GM19035 (cell line): Measurements from ENCODE around the gene TMEM31.
"Not testable (repeated sequence)": the region's sequence is repeated elsewhere in the genome, so short reads cannot be mapped to it uniquely, and the experiment has no call there.

Source experiments
- ATAC-seq: cut with Tn5 transposase; IDR thresholded peaks from one replicate; pipeline ENCODE4 v1.9.1; 2021; ENCODE audit not compliant: unreplicated experiment

Gene TMEM31

DNA sequence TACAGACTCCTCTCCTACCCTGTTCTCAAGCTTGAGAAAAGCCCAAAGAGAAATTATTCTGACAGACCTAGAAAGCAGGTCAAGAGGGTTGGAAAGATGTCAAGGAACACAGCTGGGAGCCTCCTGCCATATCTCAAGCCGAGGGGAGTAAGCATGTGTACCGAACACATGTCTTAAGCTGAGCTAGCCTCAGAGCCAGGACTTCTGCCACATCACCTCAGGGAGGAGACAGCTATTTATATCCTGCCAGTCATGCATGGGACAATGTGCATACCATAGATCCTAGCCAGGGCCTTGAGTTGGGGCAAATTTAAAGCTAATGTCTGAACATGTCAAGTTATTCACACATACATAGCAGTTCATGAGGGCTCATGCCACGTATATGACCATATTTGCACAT is 11.8 kb downstream of the TMEM31 start:
- ATAC-seq = no peak

DNA sequence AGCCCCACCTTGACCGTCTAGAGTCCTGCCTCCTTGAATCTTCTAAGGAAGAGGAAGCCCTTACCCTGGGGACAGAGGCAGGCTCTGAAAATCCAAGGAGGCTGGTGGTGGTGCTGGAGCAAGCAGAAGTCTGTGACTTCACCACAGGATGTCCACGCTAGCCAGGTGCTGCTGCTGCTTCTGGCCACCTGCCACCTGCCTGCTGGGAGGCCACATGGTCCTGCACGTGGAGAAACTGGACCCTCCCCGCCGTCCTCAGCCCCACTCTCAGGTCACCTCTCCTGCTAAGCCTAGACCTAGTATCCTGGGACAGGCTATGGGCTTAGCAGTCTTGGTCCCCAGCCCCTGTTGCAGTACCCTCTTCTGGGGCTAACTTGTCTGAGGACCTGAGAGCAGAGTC is 15.8 kb downstream of the TMEM31 start:
- no peak for ATAC-seq

DNA sequence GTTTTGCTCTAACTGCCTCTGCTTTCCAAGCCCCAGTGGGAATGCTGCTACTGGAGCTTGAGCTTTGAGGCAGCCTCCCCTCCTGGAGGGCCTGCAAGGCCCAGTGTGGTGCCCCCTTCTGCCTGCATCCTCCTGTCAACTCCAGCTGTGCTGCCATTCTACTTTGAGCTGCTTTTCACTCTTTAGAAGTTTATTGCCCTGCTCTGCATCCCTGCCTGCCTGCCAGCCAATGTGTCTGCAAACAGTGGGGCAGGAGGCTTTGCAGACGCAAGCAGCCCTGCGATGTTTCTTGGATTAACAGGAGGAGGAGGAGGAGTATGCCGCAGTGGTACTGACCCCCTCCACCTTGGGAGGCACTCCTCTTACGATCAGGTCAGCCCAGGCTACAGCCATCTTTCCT is 16.4 kb downstream of the TMEM31 start:
- ATAC-seq = no peak

DNA sequence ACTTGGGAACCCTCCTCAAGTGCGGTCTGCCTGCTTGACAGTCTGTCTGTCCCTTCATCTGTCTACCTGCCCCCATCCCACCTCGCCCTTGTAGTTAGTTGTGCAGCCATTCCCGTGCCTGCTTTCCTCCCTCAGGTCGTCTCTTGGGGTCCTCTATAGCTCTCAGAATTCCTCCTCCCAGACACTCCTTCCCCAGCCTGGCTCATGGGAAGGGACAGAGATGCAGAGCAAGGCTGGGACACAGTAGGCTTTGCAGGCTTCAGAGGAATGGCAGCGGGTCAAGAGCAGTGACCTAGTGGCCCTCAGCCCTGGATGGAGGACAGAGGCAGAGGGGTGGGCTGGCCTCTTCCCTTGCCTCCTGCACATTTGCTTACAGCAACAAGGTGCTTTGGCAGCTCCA is 18.3 kb downstream of the TMEM31 start:
- ATAC-seq = no peak

DNA sequence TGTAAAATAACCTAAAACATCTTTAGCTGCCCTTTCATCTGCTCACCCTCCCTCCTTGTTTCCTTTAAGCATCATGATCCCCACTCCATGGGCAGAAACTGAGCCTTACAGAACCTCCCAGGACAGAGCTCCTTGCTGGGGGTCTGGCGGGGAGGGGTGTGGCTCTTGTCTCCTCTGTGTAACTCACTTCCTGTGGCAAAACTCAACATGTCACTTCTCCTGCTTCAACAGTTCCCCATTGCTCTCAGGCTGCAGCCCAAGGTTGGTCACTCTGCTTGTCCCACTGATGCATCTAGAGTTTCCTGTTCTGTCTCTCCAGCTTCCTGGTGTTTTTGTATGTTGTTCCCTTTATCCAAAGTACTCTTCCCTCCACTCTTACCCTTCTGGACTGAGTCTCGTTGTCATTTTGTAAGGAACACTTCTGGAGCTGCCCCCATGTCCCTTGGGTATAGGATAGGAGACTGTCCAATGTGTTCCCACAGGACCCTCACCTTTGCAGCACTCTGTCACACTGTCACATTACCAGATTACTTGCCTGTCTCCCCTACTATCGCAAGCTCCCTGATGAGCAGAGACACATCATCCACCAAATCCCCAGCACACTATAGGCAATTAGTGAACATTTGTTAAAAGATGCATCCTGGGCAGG is 19.6 kb downstream of the TMEM31 start:
- no peak for ATAC-seq

DNA sequence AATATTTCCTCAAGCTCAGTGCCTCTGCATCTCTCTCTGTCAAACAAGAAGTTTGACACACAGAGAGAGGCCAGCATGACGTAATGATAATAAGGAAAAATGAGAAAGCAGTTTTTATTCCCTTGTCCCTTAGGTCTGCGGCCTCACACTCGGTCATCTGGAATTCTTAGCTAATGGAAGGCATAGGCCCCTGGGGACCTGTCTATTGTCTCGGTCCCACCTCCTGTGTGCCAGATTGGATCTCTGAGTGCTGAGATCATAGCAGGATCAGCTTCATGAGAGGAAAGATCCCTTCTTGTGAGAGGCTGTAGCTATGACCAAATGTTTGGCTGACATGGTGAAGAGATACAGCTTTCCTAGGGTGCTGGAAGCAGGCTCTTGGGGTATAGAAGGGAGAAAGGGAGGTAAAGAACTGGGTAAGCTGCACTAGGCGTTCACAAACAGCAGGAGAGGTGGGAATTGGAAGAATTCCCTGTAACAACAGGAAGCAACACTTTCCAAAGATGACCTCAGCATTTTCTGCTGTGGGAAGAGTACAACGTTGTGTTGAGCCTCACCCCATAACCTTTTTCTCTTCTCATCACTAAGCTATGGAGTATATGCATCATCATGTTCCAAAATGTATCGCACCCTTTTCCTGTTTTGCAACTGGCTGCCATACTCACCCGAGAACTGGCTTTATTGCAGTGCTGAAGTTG is 20.2 kb downstream of the TMEM31 start:
- no peak for ATAC-seq

DNA sequence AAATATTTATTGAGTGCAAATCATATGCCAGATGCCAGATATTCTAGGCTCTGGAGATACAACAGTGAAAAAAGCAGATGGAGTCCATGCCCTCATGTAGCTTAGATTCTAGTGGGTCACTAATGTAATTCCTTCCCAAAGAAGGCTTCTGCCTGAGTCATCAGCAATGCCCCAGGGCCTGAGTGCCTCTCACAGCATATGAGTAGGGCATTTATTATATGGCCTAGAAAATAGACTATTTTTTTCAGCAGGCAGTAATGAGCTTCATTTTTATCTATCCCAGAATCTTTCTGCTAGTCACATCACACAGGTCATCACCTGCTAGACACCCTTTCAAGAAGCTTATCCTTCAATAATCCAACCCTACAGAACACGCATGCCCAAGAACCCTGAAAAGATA is 22.3 kb downstream of the TMEM31 start:
- no peak for ATAC-seq

DNA sequence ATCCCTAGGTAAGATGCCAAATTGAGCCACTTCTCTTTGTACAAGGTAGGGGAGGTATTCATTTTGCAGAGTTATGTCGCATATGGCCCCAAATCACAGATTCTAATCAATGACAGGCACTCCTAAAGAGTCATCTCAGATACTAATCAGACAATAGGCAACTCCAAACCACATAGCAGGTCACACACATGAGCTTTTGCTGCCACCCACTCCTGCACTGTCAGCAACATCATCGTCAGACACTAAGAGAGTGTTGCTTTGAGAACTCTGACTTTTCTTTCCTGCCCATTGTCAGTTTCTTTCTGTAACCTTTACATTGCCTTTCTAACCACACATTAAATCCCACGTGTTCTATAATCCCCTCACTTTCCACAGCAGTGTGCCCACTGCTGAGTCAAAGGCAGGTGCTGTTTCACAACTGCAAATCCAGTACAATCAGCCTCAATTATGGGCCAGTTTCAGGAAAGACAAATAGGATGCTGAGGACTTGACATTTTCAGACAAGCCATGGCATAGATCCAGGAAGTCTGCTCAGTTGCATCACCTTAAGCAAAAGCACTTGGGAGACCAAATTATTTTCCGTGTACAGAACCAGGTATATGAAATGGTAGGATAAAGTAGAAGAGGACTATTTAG is 23.5 kb downstream of the TMEM31 start:
- ATAC-seq = no peak

DNA sequence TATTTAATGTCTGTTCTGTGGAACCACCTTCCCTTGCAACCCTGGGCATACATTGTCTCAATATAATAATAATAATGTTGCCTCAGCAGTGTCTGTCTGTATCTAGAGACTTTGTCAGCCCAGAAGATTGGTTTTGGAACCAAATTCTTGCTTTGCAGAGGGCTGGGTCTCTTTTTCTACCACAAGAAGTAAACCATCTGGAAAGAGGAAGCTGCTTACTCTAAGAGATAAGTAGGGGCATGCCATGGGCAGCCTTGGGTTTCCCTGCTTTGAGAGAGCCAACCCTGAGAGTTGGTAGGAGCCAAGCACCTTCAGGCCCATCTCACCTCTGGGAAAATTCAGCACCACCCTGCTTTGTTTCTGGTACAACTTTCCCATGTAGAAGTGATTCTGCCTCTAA is 27.0 kb downstream of the TMEM31 start:
- no peak for ATAC-seq

DNA sequence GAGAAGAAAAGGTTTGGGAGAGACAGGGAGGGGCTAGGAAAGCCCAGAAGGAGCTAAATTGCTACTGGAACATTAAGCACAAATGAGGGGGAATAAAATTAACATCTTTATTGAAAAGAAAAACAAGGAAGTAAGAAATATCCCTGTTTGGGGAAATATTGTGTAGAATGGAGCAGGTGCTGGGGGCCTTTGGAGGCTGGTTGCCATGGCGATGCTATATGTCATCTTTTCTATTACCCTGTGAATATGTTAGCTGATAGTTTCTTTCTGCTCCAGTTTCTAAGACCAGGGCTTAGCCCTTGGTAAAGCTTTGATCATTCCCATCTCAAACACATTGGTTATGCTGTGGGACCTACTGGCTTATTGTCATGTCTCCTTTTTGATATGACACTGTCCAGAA is 28.7 kb downstream of the TMEM31 start:
- ATAC-seq = no peak

DNA sequence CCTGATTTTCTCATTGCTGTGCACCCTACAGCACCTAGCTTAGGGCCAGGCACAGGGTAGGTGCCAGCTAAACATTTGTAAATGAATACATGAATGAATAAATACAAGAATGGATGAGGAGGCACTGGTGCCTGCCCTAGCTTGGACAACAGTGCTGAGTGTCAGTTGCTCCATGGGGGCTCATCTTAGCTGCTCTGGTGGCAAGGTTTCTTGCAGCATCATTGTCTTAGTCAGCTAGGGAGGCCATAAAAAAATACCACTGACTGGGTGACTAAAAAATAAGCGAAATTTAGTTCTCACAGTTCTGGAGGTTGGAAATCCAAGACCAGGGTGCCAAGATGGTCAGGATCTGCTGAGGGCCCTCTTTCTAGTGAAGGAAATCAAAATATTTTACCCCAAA is 31.2 kb downstream of the TMEM31 start:
- ATAC-seq = no peak

DNA sequence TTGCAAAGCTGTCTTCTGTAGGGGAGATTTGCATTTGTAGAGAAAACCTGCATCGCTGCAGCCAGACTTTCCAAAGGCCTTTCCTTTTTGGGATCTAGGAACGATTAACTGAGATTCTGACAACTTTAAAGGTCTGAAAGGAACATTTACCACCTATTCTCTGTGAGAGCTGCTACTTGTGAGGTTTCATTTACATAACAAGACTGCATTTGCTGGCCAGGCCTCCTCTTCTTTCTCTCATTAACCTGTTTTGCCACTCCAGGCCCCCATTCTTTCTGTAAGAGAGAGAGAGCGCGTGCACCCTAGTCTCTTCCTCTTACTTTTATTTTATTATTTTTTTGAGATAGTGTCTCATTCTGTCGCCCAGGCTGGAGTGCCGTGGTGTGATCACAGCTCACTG is 31.6 kb downstream of the TMEM31 start:
- ATAC-seq = no peak

DNA sequence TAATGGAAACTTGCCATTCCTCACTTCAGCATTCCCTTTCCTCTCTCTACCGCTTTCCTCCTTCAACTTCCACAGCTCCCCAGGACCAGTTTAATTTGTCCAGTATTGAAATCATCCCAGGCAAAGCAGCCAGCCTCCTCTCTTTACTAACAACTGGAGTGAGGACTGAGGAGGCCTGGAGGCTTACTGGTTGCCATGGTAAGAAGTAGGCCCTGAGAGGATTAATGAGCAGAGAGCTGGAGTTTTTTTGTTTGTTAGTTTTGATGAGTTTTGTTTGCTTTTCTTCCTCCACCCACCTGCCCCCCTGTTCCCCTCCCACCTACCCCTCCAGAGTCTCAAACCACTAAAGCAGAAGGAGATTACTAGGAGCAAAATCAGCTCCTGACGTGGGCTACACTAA is 36.5 kb downstream of the TMEM31 start:
- ATAC-seq = no peak

DNA sequence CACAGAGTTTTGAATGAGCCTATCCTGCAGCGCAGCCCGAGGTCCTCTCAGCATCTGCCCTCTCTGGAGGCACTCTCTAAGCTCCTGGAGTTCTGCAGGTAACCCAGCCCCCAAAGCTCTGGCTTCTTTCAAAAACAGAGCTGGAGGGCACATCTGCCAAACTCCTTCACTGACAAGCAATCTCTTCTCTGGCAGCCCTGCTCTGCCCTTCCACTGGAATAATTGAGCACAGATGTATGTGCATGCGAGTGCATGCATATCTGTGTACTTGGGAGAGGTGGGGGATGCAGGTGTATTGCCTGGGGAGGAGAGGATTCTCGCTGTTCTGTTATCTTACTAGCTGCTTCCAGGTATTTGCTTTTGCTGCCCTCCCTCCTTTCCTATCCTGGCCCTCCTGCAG is 43.7 kb downstream of the TMEM31 start:
- ATAC-seq = no peak

DNA sequence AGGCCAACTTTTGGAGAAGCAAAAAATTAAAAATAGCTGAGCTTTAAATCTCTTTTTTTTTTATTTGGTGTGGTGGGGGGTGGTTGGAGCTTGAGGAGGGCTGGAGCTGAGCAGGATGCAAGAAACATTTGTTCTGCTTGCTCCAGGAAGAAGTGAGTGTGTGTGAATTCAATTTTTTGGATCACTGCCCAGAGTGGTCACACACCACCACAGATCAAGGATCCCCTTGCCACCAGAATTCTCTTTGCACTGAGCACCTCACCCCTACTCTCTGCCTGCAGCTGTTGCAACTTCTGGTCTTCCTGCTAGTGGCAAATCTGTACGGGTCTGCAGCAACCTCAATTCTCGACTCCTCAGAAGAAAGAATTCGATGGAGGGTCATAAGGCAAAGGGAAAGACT is 46.0 kb downstream of the TMEM31 start:
- ATAC-seq = no peak

DNA sequence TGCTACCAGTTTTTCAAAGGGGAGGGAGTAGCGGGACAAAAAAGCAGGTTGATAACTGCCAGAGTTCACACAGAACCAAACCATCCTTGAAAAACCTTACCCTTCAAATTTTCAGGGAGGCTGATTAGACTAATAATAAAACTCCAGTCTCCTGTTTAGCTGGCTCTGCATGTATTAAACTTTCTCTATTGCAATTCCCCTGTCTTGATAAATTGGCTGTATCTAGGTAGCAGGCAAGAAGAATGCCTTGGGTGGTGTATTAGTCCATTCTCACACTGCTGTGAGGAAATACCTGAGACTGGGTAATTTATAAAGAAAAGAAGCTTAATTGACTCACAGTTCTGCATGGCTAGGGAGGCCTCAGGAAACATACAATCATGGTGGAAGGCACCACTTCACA is 47.8 kb downstream of the TMEM31 start:
- ATAC-seq = no peak

DNA sequence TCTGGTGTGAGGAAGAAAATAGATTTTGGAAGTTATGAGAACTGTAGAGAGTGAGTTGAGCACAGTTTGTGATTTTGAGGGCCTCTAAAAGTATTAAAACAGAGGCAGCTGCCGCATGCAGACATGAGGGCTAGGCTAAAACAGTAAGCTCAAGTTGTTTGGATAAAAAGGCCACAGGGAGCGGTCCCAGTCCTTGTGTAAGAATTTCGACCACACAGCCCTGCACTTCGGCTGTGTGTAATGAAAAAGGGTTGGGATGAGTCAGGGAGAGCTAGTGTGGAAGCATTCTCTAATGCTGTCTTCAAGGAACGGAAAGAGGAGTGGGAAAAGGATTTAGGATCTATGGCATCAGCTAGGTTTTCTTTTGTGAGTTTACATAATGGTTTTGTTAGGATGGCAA is 52.8 kb downstream of the TMEM31 start:
- not testable (repeated sequence) for ATAC-seq
